ENCODE data around the gene TRAPPC2.

DNA sequence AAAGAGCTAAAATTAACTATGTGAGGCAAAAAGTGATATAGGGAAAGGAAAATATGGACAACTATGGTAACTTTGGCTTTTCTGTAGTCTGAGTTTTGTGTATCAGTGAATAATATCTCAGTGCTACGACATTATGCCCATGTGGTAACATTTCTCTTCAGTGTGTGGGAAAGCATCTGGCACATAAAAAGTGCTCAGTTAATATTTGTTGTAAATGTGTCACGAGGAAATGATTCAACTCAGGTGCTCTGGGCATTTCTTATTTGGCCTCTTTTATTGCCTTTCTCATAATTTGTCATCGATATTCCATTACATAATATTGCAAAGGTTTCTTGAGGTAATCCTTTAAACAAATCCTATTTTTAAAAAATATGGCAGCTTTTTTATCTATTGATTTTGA is 17.7 kb upstream of the TRAPPC2 start:
- TF ChIP-seq, protein P1, sequence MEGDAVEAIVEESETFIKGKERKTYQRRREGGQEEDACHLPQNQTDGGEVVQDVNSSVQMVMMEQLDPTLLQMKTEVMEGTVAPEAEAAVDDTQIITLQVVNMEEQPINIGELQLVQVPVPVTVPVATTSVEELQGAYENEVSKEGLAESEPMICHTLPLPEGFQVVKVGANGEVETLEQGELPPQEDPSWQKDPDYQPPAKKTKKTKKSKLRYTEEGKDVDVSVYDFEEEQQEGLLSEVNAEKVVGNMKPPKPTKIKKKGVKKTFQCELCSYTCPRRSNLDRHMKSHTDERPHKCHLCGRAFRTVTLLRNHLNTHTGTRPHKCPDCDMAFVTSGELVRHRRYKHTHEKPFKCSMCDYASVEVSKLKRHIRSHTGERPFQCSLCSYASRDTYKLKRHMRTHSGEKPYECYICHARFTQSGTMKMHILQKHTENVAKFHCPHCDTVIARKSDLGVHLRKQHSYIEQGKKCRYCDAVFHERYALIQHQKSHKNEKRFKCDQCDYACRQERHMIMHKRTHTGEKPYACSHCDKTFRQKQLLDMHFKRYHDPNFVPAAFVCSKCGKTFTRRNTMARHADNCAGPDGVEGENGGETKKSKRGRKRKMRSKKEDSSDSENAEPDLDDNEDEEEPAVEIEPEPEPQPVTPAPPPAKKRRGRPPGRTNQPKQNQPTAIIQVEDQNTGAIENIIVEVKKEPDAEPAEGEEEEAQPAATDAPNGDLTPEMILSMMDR (IDR thresholded peaks at IDR 0.05): no peak
- no peak for TF ChIP-seq POLR2A (IDR thresholded peaks at IDR 0.05)
- TF ChIP-seq POLR2AphosphoS5 (IDR thresholded peaks at IDR 0.05): no peak
